Right ventricle myocardium superior (tissue), 1 donor: ENCODE results near the gene DIP2C. TPM values are rescaled to one million over a fixed set of nuclear protein-coding genes. Genes with fewer than 3 reads are reported as not detected.
A peak's percentile ranks its signal among the peaks of the same experiment; 100 is the strongest.

ENCODE experiments used
- ATAC-seq: fragments of 200-7000 bp; cut with Tn5 transposase; one replicate; pipeline ENCODE4 v1.9.1; 2020; ENCODE audit warnings: mild to moderate bottlenecking; ENCODE audit not compliant: poor library complexity
- DNase-seq: peaks from one replicate; pipeline ENCODE4 v3.0.0-alpha.2; 2020
- intact Hi-C: fragments of 100-400 bp; cut with DNase I; formaldehyde crosslinking; loops from one replicate; pipeline ENCODE4 v1.11.2; 2022
- total RNA-seq: library from RNA; stranded (reverse); fragmentation: NEBNext Ultra II Directional; extraction: Animal tissue kit (Norgen Biotek cat#: 25700); gene quantifications from one replicate; pipeline ENCODE4 v1.2.1, GENCODE V29; 2021
- donor health status: DM: no; HTN: yes; CAD: no; lungs with severe emphysema.

DIP2C gene
- total RNA-seq, 1 donor from 2014 or later, result 29.1 TPM

GRCh38 chr10:493391-494148 lies 195.9 kb downstream of the DIP2C start:
- DNase-seq (no peak), ATAC-seq (no peak)

GRCh38 chr10:492836-493235 lies 196.6 kb downstream of the DIP2C start:
- intact Hi-C loops, result no loop called here
- DNase-seq, result no peak
- no peak for ATAC-seq

More at GRCh38 chr10:493391-494148, 195.9 kb downstream of the DIP2C start:
- intact Hi-C loops, result no loop called here

DNA sequence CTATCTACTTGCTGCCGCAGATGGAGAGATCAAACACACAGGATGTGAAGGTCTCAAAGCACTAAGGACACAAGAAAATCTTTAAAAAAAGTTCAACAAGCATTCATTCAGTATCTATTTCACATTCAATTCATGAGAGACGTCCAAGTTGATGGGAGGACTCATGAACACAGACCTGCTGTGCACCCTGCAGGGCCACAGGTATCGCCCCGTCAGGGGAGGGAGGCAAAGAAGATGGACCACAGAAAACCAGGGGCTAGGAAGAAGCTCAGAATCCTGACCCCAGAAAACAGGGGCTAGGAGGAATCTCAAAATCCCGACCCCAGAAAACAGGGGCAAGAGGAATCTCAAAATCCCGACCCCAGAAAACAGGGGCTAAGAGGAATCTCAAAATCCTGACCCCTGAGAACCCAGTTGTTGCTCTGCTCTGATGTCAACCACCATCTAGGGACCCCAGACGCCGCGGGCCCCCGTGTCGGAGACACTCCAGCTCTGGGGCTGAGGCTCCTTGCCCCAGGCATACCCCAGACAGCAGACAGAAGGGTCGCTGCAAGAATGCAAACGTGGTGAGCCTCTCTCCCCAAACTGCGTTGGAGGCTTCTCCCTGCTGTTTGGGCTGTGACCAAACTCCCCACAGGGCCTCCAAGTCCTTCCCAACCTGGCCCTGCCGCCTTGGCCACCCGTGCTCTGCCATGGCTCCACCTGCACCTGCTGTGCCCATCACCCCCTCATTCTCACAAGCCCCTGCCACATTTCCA lies 197.6 kb downstream of the DIP2C start:
- intact Hi-C loops, result no loop called here
- no peak for DNase-seq
- ATAC-seq, result no peak

DNA sequence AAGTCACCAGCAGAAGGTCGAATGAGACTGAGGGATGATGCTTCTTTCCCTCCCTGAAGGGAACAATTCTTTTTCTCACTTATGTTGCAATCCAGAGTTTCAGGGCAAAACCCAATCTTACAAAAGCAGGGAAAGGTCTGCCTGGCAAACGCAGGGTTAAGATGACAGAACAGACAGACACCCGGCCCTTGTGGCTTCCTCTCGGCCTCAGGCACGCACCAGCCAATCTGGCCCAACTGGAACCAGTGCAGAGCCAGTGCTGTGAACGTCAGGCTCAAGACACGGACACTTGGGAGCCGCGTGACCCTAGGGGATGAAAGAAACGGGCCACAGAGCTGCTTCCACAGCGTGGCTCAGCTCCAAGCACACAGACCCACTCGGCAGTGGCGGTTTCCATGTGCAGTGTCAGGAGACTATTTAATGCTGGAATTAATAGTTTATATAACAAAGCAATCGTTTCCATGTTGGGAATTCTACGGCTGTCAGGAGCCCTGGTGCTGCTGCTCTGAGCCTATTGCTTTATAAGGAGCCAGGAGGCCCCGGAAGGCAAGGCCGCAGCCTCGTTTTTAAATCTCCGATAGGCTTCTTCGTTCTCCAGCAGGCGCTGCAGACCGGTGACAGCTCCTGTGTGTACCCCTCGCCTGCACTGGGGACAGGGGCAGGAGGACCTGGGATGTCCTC lies 198.4 kb downstream of the DIP2C start:
- ATAC-seq (peak; percentile 76), DNase-seq (peak; percentile 78)
- intact Hi-C loops, result no loop called here

DNA sequence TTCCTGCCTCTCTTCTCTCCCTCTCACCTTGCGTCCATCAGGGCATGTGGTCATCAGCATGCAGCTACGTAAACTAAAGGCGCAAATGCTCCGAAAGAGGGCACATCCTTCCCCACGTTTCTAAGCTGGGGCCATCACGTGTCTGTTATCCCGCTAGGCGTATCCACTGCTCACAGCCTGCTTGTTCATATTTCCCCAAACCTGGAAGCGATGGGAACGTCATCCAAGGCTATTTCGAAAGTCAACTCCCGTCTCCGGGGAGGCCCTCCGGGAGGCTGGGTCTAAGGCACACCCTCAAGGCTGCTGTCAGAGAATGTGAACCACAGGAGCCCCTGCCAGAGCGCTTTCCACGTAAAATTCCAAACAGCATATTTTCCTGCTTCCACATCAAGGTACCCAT lies 199.2 kb downstream of the DIP2C start:
- ATAC-seq, result peak; percentile 74
- intact Hi-C loops, result no loop called here
- DNase-seq, result peak; percentile 80

- ATAC-seq (peak; percentile 45), DNase-seq (no peak)
- intact Hi-C loops, result no loop called here
Observed at GRCh38 chr10:489330-489729, 200.1 kb downstream of the DIP2C start.

- ATAC-seq, result no peak
- intact Hi-C loops, result no loop called here
- no peak for DNase-seq
Observed at GRCh38 chr10:488933-489215, 200.6 kb downstream of the DIP2C start.

- DNase-seq, result no peak
- no peak for ATAC-seq
- intact Hi-C loops, result no loop called here
Observed at GRCh38 chr10:488081-488932, 201.2 kb downstream of the DIP2C start.

- ATAC-seq (no peak), DNase-seq (no peak)
- intact Hi-C loops, result no loop called here
Observed at GRCh38 chr10:486666-487322, 202.7 kb downstream of the DIP2C start.

DNA sequence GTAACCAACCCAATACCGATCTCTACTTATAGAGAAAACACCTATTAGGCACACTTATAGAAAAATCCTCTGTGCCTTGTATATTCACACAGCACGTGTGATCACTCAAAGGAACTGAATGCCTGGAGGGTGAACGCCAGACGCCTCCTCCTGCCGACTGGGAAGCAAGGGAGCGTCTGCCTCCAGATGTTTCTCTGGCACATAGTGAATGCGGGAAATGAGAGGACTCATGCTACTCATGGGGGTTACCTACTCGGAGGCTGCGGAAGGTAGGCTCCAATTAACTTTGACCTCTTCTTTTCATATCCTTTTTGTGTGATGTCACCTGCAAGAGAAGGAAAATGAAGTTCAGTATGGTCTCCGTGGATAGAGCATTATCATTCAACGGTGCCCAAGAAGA lies 203.3 kb downstream of the DIP2C start:
- intact Hi-C loops, result no loop called here

DNA sequence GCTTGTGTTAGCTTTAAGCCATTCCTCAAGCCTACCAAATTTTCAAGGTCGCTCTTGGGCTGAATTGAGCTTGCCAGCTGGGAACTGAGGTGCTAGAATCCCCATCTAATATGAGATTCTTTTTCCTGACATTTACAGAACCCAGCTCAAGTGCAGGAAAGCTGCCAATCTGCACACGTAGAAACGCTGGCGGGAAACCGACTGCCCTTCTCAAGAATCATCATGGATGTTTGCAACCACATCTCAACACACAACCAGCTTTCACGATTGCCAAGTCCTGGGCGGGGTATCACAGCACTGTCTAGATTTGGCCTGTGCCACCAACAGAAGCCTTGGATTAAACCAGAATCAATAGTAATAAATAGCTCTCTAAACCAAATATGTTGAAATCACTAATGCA lies 203.7 kb downstream of the DIP2C start:
- intact Hi-C loops, result no loop called here
- ATAC-seq, result no peak
- no peak for DNase-seq

More for the DNA sequence above, 203.3 kb downstream of the DIP2C start:
- DNase-seq, result no peak
- ATAC-seq, result no peak

GRCh38 chr10:484925-485661 lies 204.4 kb downstream of the DIP2C start:
- intact Hi-C loops, result no loop called here
- DNase-seq, result no peak
- no peak for ATAC-seq

GRCh38 chr10:484441-484924 lies 205.0 kb downstream of the DIP2C start:
- ATAC-seq (peak; percentile 18), DNase-seq (no peak)
- intact Hi-C loops, result no loop called here

DNA sequence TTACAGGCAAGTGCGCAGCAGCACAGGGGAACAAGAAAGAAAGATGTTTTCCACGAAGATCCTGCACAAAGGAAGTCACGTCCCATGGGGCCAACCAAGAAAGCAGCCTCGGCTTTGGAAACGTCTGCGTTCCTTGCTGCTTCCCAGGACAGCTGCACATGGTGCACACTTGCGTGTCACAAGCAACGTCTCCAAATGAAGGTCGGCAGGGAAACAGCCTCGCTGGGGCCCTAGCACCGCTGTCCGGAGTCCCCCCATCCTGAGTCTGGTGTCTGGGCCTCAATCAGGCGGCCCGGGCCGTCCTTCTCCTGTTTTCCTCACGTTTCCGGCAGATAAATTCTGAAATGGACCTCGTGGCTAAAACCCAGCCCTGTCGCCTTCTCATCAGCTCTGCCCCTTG lies 206.2 kb downstream of the DIP2C start:
- intact Hi-C loops, result no loop called here
- ATAC-seq, result no peak
- no peak for DNase-seq

- intact Hi-C loops, result no loop called here
- DNase-seq, result no peak
- ATAC-seq, result no peak
Observed at GRCh38 chr10:482848-483247, 206.6 kb downstream of the DIP2C start.

- intact Hi-C loops, result no loop called here
- DNase-seq (no peak), ATAC-seq (no peak)
Observed at GRCh38 chr10:482051-482501, 207.4 kb downstream of the DIP2C start.

DNA sequence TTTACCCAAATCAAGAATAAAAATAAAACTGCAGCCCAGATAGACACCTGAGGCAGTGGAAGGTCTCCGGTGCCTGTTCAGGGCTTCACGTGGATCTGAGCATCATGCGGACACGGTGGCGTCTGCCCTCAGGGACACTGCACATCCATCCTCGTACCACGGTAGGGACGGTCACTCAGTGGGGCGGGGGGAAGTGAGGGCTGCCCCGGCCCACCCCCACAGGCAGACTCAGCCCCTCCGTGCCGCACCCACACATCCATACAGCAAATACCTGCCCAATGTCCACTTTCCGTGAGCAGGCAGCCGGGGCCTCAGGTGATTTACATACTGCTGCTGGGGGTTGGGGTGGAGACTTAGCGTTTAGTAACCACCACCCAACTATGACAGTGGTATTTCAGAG lies 207.8 kb downstream of the DIP2C start:
- ATAC-seq, result no peak

More for the DNA sequence above, 207.8 kb downstream of the DIP2C start:
- intact Hi-C loops, result no loop called here
- DNase-seq, result no peak
